NCI-H2107 treated with DMSO at 0.1 percent for 48 hours (cell line): ENCODE measurements around the gene KPNA2.
"Not testable (repeated sequence)": the region's sequence is repeated elsewhere in the genome, so short reads cannot be mapped to it uniquely, and the experiment has no call there.

Experiments used
- DNase-seq: peaks from one replicate; lab custom pipeline; 2025; ENCODE audit not compliant: unreplicated experiment; lab: John Stamatoyannopoulos, UW

The KPNA2 gene

GRCh38 chr17:68019675-68020408 lies 15.7 kb upstream of the KPNA2 start:
- peak; percentile 75 for DNase-seq

GRCh38 chr17:68020409-68020756 lies 15.2 kb upstream of the KPNA2 start:
- DNase-seq: no peak

- DNase-seq: not testable (repeated sequence)
These were observed 14.7 kb upstream of the KPNA2 start for GRCh38 chr17:68020791-68021190.

- DNase-seq: no peak
These were observed 13.6 kb upstream of the KPNA2 start for GRCh38 chr17:68021963-68022362.

- DNase-seq: not testable (repeated sequence)
These were observed 13.0 kb upstream of the KPNA2 start for GRCh38 chr17:68022547-68022946.

- DNase-seq: peak; percentile 20
These were observed 5.9 kb upstream of the KPNA2 start for GRCh38 chr17:68029512-68030215.

GRCh38 chr17:68033636-68034451 lies 1.7 kb upstream of the KPNA2 start:
- DNase-seq: no peak

- DNase-seq: no peak
These were observed 1.1 kb upstream of the KPNA2 start for GRCh38 chr17:68034452-68034776.

GRCh38 chr17:68035131-68035522 lies 408 bp upstream of the KPNA2 start:
- DNase-seq: peak; percentile 96

- peak; percentile 18 for DNase-seq
These were observed 991 bp downstream of the KPNA2 start for GRCh38 chr17:68036304-68037147.

GRCh38 chr17:68047153-68047846 lies 11.8 kb downstream of the KPNA2 start:
- no peak for DNase-seq

- DNase-seq: not testable (repeated sequence)
These were observed 12.5 kb downstream of the KPNA2 start for GRCh38 chr17:68047890-68048542.

GRCh38 chr17:68048996-68049395 lies 13.5 kb downstream of the KPNA2 start:
- no peak for DNase-seq

GRCh38 chr17:68049812-68050437 lies 14.4 kb downstream of the KPNA2 start:
- not testable (repeated sequence) for DNase-seq

- DNase-seq: not testable (repeated sequence)
These were observed 16.1 kb downstream of the KPNA2 start for GRCh38 chr17:68051321-68052312.

GRCh38 chr17:68052810-68053209 lies 17.3 kb downstream of the KPNA2 start:
- no peak for DNase-seq

- no peak for DNase-seq
These were observed 17.9 kb downstream of the KPNA2 start for GRCh38 chr17:68053231-68054013.
